B cell (primary cell): ENCODE measurements around the gene PHIP. TPM values are rescaled to one million over a fixed set of nuclear protein-coding genes. Genes with fewer than 3 reads are reported as not detected.

ENCODE experiments used
- ATAC-seq: fragments of 200-7000 bp; cut with Tn5 transposase; one replicate; pipeline ENCODE4 v1.10.0; 2021; ENCODE audit warnings: low read depth, mild to moderate bottlenecking, moderate number of reproducible peaks, moderate library complexity
- CTCF ChIA-PET: fragments of 350-600 bp; sonication (Branson Sonifier 250); formaldehyde crosslinking; loops from one replicate; lab custom pipeline; 2021; ENCODE audit warnings: antibody characterized with exemption, inconsistent platforms; lab: Charles Lee
- POLR2A ChIA-PET: fragments of 350-600 bp; sonication (Branson Sonifier 250); formaldehyde crosslinking; loops from one replicate; lab custom pipeline; 2021; ENCODE audit warnings: antibody characterized with exemption; lab: Charles Lee
- DNase-seq: peaks from one replicate; pipeline ENCODE4 v3.0.0; 2013
- H2AFZ ChIP-seq: 2 replicates; pipeline ENCODE4 v1.6.1; 2012; ENCODE audit warnings: mild to moderate bottlenecking, low read depth, low read length; ENCODE audit not compliant: insufficient read depth, poor library complexity, severe bottlenecking
- H3K27ac ChIP-seq, 2 donors: 1 replicate in 1 of 2; 2 replicates in 1 of 2; pipeline ENCODE4 v1.5.1; 2012 to 2013; ENCODE audit warnings: low read length in 2 of 2, mild to moderate bottlenecking in 2 of 2, moderate library complexity in 1 of 2
- H3K27me3 ChIP-seq, 4 experiments: fragments of 200-600 bp in 1 of 4; sonication (generic) in 1 of 4; replicated peaks in 1 of 4; 1 replicate in 2 of 4; 2 replicates in 2 of 4; pipeline versions ENCODE4 v1.6.1 to v1.7.0; 2013 to 2016; ENCODE audit warnings: low read length in 3 of 4, mild to moderate bottlenecking in 2 of 4, mixed read lengths in 1 of 4, moderate library complexity in 1 of 4; ENCODE audit not compliant: insufficient read depth in 4 of 4, control insufficient read depth in 3 of 4; ENCODE audit errors: control extremely low read depth in 1 of 4
- H3K36me3 ChIP-seq, 2 experiments: replicated peaks in 1 of 2; 1 replicate in 1 of 2; 2 replicates in 1 of 2; pipeline versions ENCODE4 v1.6.1 to v1.7.1; 2013; ENCODE audit warnings: low read length in 1 of 2; ENCODE audit not compliant: insufficient read depth in 2 of 2, control insufficient read depth in 1 of 2; ENCODE audit errors: control extremely low read depth in 1 of 2, extremely low read depth in 1 of 2
- H3K4me1 ChIP-seq, 2 donors: fragments of 200-600 bp in 1 of 2; sonication (generic) in 1 of 2; 1 replicate in 1 of 2; 2 replicates in 1 of 2; pipeline versions ENCODE4 v1.5.1 to v1.6.1; 2013 to 2017; ENCODE audit warnings: low read length in 2 of 2; ENCODE audit not compliant: control insufficient read depth in 2 of 2, insufficient read depth in 2 of 2
- H3K4me2 ChIP-seq: replicated peaks from 2 replicates; pipeline ENCODE3; 2012; ENCODE audit warnings: mild to moderate bottlenecking, low read depth, low read length; ENCODE audit not compliant: poor library complexity, severe bottlenecking
- H3K4me3 ChIP-seq, 5 experiments: fragments of 200-600 bp in 1 of 5; sonication (generic) in 1 of 5; 1 replicate in 3 of 5; 2 replicates in 2 of 5; pipeline versions ENCODE4 v1.5.1 to v1.7.0; 2011 to 2016; ENCODE audit warnings: low read length in 4 of 5, mild to moderate bottlenecking in 4 of 5, low read depth in 2 of 5, control low read depth in 1 of 5, moderate library complexity in 1 of 5; ENCODE audit not compliant: insufficient read depth in 1 of 5; ENCODE audit errors: control extremely low read depth in 1 of 5, extremely low read depth in 1 of 5
- H3K79me2 ChIP-seq: fragments of 200-600 bp; sonication (generic); one replicate; pipeline ENCODE4 v1.6.0; 2016; ENCODE audit warnings: low read length; ENCODE audit not compliant: control insufficient read depth, insufficient read depth
- H3K9ac ChIP-seq: fragments of 200-600 bp; sonication (generic); 2 replicates; pipeline ENCODE4 v1.6.1; 2017; ENCODE audit warnings: mild to moderate bottlenecking, low read length, moderate library complexity
- H3K9me3 ChIP-seq, 3 donors: one replicate each; pipeline versions ENCODE4 v1.6.1 to v1.7.1; 2013; ENCODE audit warnings: low read length in 2 of 3; ENCODE audit not compliant: control insufficient read depth in 2 of 3, insufficient read depth in 1 of 3; ENCODE audit errors: control extremely low read depth in 1 of 3
- H4K20me1 ChIP-seq: 2 replicates; pipeline ENCODE4 v1.6.0; 2012; ENCODE audit warnings: mild to moderate bottlenecking, low read length; ENCODE audit not compliant: insufficient read depth, control insufficient read depth, poor library complexity, severe bottlenecking
- H3K27ac Mint-ChIP-seq: one replicate; pipeline ENCODE4 v1.8.0; 2021; ENCODE audit warnings: mixed read lengths
- H3K27me3 Mint-ChIP-seq: one replicate; pipeline ENCODE4 v1.8.0; 2021; ENCODE audit warnings: mixed read lengths
- H3K4me1 Mint-ChIP-seq: one replicate; pipeline ENCODE4 v1.8.0; 2021; ENCODE audit warnings: mixed read lengths
- H3K4me3 Mint-ChIP-seq: one replicate; pipeline ENCODE4 v1.8.0; 2021; ENCODE audit warnings: mixed read lengths
- H3K9me3 Mint-ChIP-seq: one replicate; pipeline ENCODE4 v1.8.0; 2022; ENCODE audit warnings: mixed read lengths; ENCODE audit not compliant: insufficient read depth
- EZH2 ChIP-seq: IDR thresholded peaks from 2 replicates; pipeline ENCODE4 v1.6.1; 2012; ENCODE audit warnings: borderline replicate concordance, low read depth, mild to moderate bottlenecking, moderate library complexity, low read length; ENCODE audit not compliant: insufficient read depth, poor library complexity, severe bottlenecking
- WGBS: methylation state at CpG from one replicate; pipeline ENCODE4 v1.1.5; 2013; ENCODE audit warnings: missing lambda C conversion rate; ENCODE audit not compliant: insufficient coverage; 5-methylcytosine and 5-hydroxymethylcytosine counted together
- intact Hi-C: fragments of 100-400 bp; cut with micrococcal nuclease; formaldehyde crosslinking; loops from one replicate; pipeline ENCODE4 v1.10.0; 2022
- polyA plus RNA-seq: library from polyadenylated mRNA; depleted of rRNA; stranded (reverse); fragments of >200 nt; gene quantifications from 2 replicates; pipeline ENCODE4 v1.2.3, GENCODE V29; 2012
- total RNA-seq, 2 donors: library from RNA; stranded (reverse); fragments of 120-200 nt in 1 of 2; gene quantifications; 1 replicate in 1 of 2; 2 replicates in 1 of 2; pipeline versions ENCODE4 v1.2.3 to v1.2.4, GENCODE V29; 2013 to 2022
- TF ChIP-seq, protein P1 (sequence below): fragments of 200-600 bp; IDR thresholded peaks from one replicate; pipeline ENCODE4 v1.8.0; 2022; ENCODE audit warnings: antibody characterized with exemption, mild to moderate bottlenecking

Gene PHIP
- total and polyA plus RNA-seq, 2 donors (not counting 1 experiment from before 2014, with no cell fraction given): 7.4 to 52.7 TPM

DNA sequence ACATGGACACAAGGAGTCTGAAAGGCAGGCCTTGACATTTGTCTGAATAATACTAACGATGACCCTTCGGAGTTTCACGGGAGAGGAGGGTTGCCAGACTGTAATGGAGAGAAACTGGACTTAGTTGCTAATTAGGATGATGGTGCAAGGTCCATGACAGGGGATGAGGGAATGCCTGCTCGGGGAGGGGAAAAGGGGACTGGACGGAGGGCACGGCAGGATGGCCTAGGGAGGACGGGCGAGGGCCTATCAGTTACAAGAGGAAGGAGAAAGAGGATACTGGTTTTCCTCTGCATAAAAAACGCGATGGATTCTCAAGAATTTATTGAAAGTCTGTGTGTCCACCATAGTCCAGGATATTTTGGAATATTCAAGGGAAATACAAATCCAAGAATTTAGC lies 168.0 kb downstream of the PHIP start:
- no peak for TF ChIP-seq EZH2
- TF ChIP-seq, protein P1, sequence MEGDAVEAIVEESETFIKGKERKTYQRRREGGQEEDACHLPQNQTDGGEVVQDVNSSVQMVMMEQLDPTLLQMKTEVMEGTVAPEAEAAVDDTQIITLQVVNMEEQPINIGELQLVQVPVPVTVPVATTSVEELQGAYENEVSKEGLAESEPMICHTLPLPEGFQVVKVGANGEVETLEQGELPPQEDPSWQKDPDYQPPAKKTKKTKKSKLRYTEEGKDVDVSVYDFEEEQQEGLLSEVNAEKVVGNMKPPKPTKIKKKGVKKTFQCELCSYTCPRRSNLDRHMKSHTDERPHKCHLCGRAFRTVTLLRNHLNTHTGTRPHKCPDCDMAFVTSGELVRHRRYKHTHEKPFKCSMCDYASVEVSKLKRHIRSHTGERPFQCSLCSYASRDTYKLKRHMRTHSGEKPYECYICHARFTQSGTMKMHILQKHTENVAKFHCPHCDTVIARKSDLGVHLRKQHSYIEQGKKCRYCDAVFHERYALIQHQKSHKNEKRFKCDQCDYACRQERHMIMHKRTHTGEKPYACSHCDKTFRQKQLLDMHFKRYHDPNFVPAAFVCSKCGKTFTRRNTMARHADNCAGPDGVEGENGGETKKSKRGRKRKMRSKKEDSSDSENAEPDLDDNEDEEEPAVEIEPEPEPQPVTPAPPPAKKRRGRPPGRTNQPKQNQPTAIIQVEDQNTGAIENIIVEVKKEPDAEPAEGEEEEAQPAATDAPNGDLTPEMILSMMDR: no peak
- H3K9ac ChIP-seq: no peak overlapping the region
- H3K9me3 ChIP-seq: no peaks in the 10 kb centered on the region
- Mint-ChIP-seq H3K27ac (no peak overlapping the region), H3K27me3 (peaks cover 30% of the 10 kb centered on the region), H3K4me1 (peaks cover 19% of the 10 kb centered on the region), H3K4me3 (peak overlapping the region; percentile 24), H3K9me3 (no peaks in the 10 kb centered on the region)
- DNase-seq (no peak), ATAC-seq (no peak)
- H3K36me3 ChIP-seq: no peaks in the 10 kb centered on the region
- 97% methylated on average over 7 of the region's 10 CpGs for WGBS
- intact Hi-C loops: no loop called here
- peak overlapping the region; percentile 59 for H3K4me2 ChIP-seq
- H4K20me1 ChIP-seq: no peaks in the 10 kb centered on the region
- H2AFZ ChIP-seq: no peak overlapping the region
- POLR2A ChIA-PET: no interaction called here
- peaks cover 0 to 21% (median 8%) of the 10 kb centered on the region in 4 experiments for H3K27me3 ChIP-seq
- no peaks in the 10 kb centered on the region for H3K79me2 ChIP-seq
- H3K4me1 ChIP-seq: peaks cover 9% of the 10 kb centered on the region in 2 donors
- CTCF ChIA-PET: no interaction called here
- no peak overlapping the region for H3K27ac ChIP-seq
- no peak overlapping the region for H3K4me3 ChIP-seq

DNA sequence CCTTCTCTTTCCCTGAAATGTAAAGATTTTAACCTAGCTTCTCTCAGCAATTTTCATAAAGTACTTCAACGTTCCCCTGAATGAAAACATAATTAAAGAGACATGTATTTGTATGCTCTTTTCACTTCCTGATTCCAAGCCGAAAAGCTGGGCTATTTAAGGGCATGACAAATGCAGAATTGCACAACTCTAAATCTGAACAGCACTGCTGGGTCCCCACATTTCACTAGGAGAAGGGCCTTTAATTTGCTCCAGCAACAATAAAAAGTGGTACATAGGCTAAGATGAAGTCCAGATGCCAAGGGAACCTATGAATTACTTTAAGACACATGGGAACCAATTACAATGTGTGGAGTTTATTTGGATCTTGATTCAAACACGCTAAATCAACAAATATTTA lies 168.7 kb downstream of the PHIP start:
- no peak overlapping the region for H3K9ac ChIP-seq
- no CpG with 5 or more reads among the region's 3 CpGs for WGBS

More for the DNA sequence above, 168.7 kb downstream of the PHIP start:
- H4K20me1 ChIP-seq: no peaks in the 10 kb centered on the region
- H3K4me3 Mint-ChIP-seq: no peak overlapping the region
- intact Hi-C loops: no loop called here
- DNase-seq: no peak
- no peak overlapping the region for H3K27ac ChIP-seq
- H3K9me3 ChIP-seq: no peaks in the 10 kb centered on the region
- no peak for ATAC-seq
- no peaks in the 10 kb centered on the region for H3K36me3 ChIP-seq
- no peak overlapping the region for H3K27ac Mint-ChIP-seq
- H3K4me1 ChIP-seq: peaks cover 9% of the 10 kb centered on the region in 2 donors
- H3K4me3 ChIP-seq: no peak overlapping the region
- H3K79me2 ChIP-seq: no peaks in the 10 kb centered on the region
- H3K4me2 ChIP-seq: no peak overlapping the region
- TF ChIP-seq, protein P1: no peak
- TF ChIP-seq EZH2: no peak
- POLR2A ChIA-PET: no interaction called here
- peaks cover 19% of the 10 kb centered on the region for H3K4me1 Mint-ChIP-seq
- H3K9me3 Mint-ChIP-seq: no peaks in the 10 kb centered on the region
- H2AFZ ChIP-seq: no peak overlapping the region
- CTCF ChIA-PET: no interaction called here
- peaks cover 30% of the 10 kb centered on the region for H3K27me3 Mint-ChIP-seq
- H3K27me3 ChIP-seq: peaks cover 0 to 21% (median 8%) of the 10 kb centered on the region in 4 experiments
